NCI-H2196 (cell line): ENCODE data around the gene SEL1L.
"Not testable (repeated sequence)": the region's sequence is repeated elsewhere in the genome, so short reads cannot be mapped to it uniquely, and the experiment has no call there.

Experiments
- DNase-seq: peaks from one replicate; lab custom pipeline; 2025; ENCODE audit not compliant: unreplicated experiment; lab: John Stamatoyannopoulos, UW

Gene SEL1L

GRCh38 chr14:81449576-81449975 lies 84.1 kb downstream of the SEL1L start:
- no peak for DNase-seq

GRCh38 chr14:81449114-81449513 lies 84.5 kb downstream of the SEL1L start:
- DNase-seq = no peak

GRCh38 chr14:81447021-81447764 lies 86.5 kb downstream of the SEL1L start:
- DNase-seq = no peak

GRCh38 chr14:81446279-81447007 lies 87.2 kb downstream of the SEL1L start:
- DNase-seq = no peak

GRCh38 chr14:81441626-81442134 lies 92.0 kb downstream of the SEL1L start:
- DNase-seq = no peak

- DNase-seq = no peak
Observed at GRCh38 chr14:81440041-81440440, 93.6 kb downstream of the SEL1L start.

- no peak for DNase-seq
Observed at GRCh38 chr14:81437244-81437643, 96.4 kb downstream of the SEL1L start.

GRCh38 chr14:81436296-81437138 lies 97.1 kb downstream of the SEL1L start:
- DNase-seq = peak; percentile 90

- DNase-seq = peak; percentile 20
Observed at GRCh38 chr14:81435391-81436295, 98.0 kb downstream of the SEL1L start.

GRCh38 chr14:81435048-81435390 lies 98.6 kb downstream of the SEL1L start:
- DNase-seq = no peak

GRCh38 chr14:81434230-81434629 lies 99.4 kb downstream of the SEL1L start:
- DNase-seq = no peak

- no peak for DNase-seq
Observed at GRCh38 chr14:81433378-81433777, 100.3 kb downstream of the SEL1L start.

GRCh38 chr14:81432219-81432661 lies 101.4 kb downstream of the SEL1L start:
- no peak for DNase-seq

- no peak for DNase-seq
Observed at GRCh38 chr14:81430235-81430634, 103.4 kb downstream of the SEL1L start.

GRCh38 chr14:81429749-81430148 lies 103.9 kb downstream of the SEL1L start:
- DNase-seq = not testable (repeated sequence)

- DNase-seq = no peak
Observed at GRCh38 chr14:81429028-81429427, 104.6 kb downstream of the SEL1L start.

- no peak for DNase-seq
Observed at GRCh38 chr14:81427348-81428058, 106.2 kb downstream of the SEL1L start.

- no peak for DNase-seq
Observed at GRCh38 chr14:81423504-81423903, 110.1 kb downstream of the SEL1L start.
